Right renal cortex interstitium (tissue), 3 donors: Measurements from ENCODE around the gene PEG3. TPM values are rescaled to one million over a fixed set of nuclear protein-coding genes. Genes with fewer than 3 reads are reported as not detected.
"Not testable (repeated sequence)": the region's sequence is repeated elsewhere in the genome, so short reads cannot be mapped to it uniquely, and the experiment has no call there.

ENCODE experiments used
- DNase-seq, 3 donors: peaks; one replicate each; pipeline ENCODE4 v3.0.0-alpha.2; 2013; ENCODE audit warnings: low read depth in 3 of 3, low spot score in 2 of 3
- polyA plus RNA-seq, 3 donors: library from polyadenylated mRNA; unstranded; fragments of 120-200 nt; gene quantifications; one replicate each; pipeline ENCODE4 v1.2.1, GENCODE V29; 2013; ENCODE audit not compliant: insufficient read length in 3 of 3

Gene PEG3
- polyA plus RNA-seq = 10 to 100 TPM; 47.6 to 90.9 (median 73.2) TPM

DNA sequence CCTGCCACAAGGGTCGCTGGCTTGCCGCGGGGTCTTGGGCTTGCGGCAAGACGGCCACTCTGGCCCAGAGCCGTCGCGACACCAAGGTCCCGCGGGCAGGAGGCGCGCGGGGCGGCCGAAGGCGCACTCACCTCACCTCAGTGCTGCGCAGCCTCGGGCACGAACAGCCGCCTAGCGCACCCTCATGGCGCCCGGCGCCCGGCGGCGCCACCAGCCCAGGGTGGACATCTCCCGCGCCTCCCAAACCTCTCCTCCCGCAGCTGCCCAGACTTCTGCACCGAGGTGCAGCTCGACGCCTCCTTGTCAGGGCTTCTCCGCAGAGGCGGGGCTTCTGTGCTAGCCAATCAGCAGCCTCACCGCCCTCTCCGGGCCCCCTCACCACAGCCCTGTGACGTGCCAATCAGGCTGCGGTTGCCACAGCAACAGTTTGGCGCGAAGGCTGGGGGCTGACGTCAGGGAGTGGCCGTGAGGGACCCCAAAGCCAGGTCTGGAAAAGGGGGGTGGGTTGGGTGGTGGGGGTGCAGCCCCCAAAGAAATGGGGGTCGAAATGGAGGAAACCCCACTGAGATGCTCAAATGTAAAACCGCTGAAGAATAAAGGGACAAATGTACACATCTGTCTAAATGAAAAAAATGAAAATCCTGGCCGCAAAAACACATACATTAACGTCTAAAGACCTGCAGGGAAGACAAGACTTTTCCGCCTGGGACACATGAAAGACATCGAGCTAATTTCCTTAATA lies at the start of gene PEG3, which contains the start of gene ZIM2:
Gene PEG3, minus strand, starts transcription at position 276 of the 742 bp plus-strand sequence. CDS start 16,071 bp downstream, outside the sequence.
Gene ZIM2, minus strand, starts transcription at position 276 of the 742 bp plus-strand sequence. CDS start 16,449 bp downstream, outside the sequence.
- DNase-seq = peak; percentile 52 to 74 (median 67)

DNA sequence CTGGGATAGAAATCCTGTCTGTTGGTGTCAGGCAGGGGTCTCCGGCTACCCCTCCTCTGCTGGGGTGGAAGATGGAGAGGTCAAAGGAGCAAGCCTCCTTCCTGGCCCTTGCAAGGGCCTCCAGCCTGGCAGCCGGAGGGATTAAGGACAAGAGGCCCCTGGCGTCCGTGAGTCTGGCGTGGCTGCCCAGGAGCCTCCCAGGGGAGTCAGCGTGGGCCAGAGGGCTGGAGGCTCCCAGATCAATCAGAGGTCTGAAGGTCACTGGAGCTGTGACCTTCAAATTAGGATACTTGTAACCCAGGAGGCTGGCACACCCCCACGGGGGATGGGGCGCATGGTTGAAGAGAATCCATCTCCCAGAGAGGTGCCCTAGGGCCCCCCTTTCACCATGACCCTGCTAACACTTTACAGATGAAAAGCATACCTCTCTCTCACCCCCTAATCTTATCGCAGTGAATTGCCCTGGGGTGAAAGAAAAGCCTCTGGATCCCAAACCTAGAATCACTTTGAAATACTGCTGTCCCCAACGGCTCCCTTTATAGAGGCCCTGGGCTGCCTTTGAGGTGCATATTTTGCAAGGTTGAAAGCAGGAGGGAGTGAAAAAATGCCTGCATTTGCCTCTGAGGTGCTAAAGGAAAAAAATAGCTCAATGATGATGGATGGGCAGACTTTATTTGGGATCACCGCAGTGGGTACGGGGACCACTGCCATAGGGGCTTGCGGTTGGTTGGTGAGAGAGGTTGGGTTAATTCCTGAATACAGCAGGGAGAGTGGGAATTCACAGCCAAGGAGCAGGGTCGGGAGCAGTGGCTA lies 44.9 kb upstream of the PEG3 start:
- DNase-seq = no peak

- no peak for DNase-seq
Observed at GRCh38 chr19:56884441-56884840, 43.9 kb upstream of the PEG3 start.

GRCh38 chr19:56880592-56881190 lies 40.2 kb upstream of the PEG3 start:
- DNase-seq = no peak

- DNase-seq = no peak
Observed at GRCh38 chr19:56877069-56877715, 36.7 kb upstream of the PEG3 start.

- no peak for DNase-seq
Observed at GRCh38 chr19:56875717-56876116, 35.2 kb upstream of the PEG3 start.

- DNase-seq = no peak
Observed at GRCh38 chr19:56874530-56874929, 34.0 kb upstream of the PEG3 start.

GRCh38 chr19:56873493-56873892 lies 33.0 kb upstream of the PEG3 start:
- DNase-seq = no peak

- DNase-seq = no peak
Observed at GRCh38 chr19:56869886-56870285, 29.4 kb upstream of the PEG3 start.

DNA sequence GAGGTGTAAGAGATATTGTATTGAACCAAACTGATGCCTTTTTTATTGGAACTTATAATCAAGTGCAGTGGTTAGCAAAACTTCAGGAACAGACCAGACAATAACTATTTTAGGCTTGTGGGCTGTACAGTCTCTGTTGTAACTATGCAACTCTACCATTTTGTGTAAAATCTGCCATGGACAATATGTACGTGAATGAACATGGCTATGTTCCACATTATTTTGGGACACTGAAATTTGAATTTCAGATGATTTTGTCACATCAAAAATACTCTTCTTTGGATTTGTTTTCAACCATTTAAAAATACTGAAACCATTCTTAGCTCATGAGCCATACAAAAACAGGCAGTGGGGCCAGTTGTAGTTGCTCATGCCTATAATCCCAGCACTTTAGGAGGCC lies 27.9 kb upstream of the PEG3 start:
- DNase-seq = no peak

DNA sequence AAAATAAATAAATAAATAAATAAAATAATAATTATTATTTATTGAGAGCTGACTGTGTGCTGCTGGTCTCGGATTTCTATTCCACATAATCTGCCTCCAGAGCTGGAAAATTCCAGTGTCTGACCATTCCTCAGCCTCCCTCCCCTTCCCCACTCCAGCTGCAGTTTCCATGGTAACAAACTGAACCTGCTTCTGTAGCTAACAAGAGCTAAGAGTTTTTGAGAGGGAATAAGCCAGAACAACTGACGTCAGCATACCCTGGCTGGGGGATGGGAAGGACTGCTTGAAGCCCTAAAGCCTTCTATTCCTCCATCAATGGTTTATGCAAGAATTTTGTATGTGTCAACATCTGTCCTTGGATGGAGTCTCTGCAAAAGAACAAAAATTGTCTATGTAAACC lies 26.0 kb upstream of the PEG3 start:
- DNase-seq = peak; percentile 33 to 53 (median 47)

- no peak for DNase-seq
Observed at GRCh38 chr19:56864443-56865125, 24.1 kb upstream of the PEG3 start.

DNA sequence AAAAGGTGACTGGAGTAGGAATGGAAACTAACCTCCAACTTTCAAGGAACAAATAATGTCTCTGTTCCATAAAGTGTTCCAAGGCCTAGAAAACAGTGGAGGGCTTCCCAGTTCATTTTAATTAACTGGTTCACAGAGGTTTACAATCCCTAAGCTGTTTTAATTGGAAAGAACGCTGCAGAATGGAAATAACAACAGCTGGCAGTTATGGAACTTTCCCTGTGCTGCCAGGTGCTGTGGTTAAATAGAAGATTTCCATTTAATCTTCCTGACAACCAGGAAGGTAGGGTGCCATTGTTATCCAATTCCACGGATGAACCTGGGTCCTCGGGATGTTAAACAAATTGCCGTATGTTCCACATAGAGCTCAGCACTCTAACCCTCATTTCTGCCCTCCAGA lies 22.2 kb upstream of the PEG3 start:
- DNase-seq = no peak

GRCh38 chr19:56860409-56860808 lies 19.9 kb upstream of the PEG3 start:
- DNase-seq = not testable (repeated sequence)

- DNase-seq = no peak
Observed at GRCh38 chr19:56858026-56858425, 17.5 kb upstream of the PEG3 start.

GRCh38 chr19:56856822-56857221 lies 16.3 kb upstream of the PEG3 start:
- DNase-seq = no peak

DNA sequence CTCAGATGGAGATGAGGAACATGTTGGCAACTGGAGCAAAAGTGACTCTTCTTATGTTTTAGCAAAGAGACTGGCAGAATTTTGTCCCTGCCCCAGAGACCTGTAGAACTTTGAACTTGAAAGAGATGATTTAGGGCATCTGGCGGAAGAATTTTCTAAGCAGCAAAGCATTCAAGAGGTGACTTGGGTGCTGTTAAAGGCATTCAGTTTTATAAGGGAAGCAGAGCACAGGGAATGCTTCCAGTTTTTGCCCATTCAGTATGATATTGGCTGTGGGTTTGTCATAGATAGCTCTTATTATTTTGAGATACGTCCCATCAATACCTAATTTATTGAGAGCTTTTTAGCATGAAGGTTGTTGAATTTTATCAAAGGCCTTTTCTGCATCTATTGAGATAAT lies 11.8 kb upstream of the PEG3 start:
- not testable (repeated sequence) for DNase-seq

DNA sequence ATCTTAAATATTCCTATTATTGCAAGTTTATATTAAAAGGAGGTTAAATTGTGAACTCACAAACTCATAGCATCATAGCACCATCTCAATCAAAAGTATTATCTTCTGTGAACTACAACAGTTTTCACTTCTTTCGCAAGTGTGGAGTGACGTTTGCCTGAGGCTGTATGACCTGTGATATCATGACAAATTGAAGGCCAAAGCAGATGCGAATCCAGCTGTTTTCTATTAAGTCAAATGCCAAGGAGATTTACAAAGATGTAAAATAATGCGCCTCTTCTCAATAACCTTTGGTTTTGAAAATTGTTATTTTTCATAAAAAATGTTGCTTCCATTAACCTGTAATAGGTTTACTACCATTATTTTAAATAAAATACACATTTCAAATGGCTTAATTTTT lies 7.6 kb upstream of the PEG3 start:
- no peak for DNase-seq

- DNase-seq = no peak
Observed at GRCh38 chr19:56842412-56842811, 1.9 kb upstream of the PEG3 start.

DNA sequence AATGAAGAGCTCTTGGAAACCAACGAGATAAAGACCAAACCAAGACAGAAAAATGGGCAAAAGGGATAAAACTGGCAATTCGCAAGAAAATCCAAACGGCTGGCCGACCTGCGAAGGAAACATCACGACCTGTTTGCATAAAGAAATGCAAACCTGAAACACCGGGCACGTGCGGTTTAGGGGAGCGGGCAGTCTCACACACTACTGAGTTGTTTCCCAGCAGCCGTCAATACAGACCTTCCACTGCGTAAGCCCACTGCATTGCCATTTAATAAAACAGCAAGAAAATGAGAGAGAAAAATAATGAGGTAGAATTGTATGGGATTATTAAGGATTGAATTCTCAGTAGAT lies 642 bp upstream of the PEG3 start:
- no peak for DNase-seq
